WTC11 (cell line): Measurements from ENCODE around the gene KRT35.

ENCODE experiments used
- AFF4 ChIP-seq: sonication (generic); formaldehyde crosslinking; IDR thresholded peaks from 2 replicates; pipeline ENCODE4 v1.8.1; 2023; ENCODE audit warnings: mild to moderate bottlenecking, missing genetic modification reagents, borderline replicate concordance
- CBFB ChIP-seq: sonication (generic); formaldehyde crosslinking; IDR thresholded peaks from 2 replicates; pipeline ENCODE4 v1.8.1; 2022; ENCODE audit warnings: mild to moderate bottlenecking, low read depth, missing genetic modification reagents
- ESRRA ChIP-seq: sonication (generic); formaldehyde crosslinking; IDR thresholded peaks from 2 replicates; pipeline ENCODE4 v1.8.1; 2022; ENCODE audit warnings: mild to moderate bottlenecking, missing genetic modification reagents, borderline replicate concordance
- MAX ChIP-seq: sonication (generic); formaldehyde crosslinking; IDR thresholded peaks from 2 replicates; pipeline ENCODE4 v1.8.0; 2022; ENCODE audit warnings: mild to moderate bottlenecking, missing genetic modification reagents
- NR3C1 ChIP-seq: sonication (generic); formaldehyde crosslinking; conservative IDR thresholded peaks from 2 replicates; pipeline ENCODE4 v1.8.1; 2023; ENCODE audit warnings: low read depth, mild to moderate bottlenecking, missing genetic modification reagents
- SP1 ChIP-seq: sonication (generic); formaldehyde crosslinking; conservative IDR thresholded peaks from 2 replicates; pipeline ENCODE4 v1.8.1; 2022; ENCODE audit warnings: missing genetic modification reagents
- TEAD1 ChIP-seq: sonication (generic); formaldehyde crosslinking; IDR thresholded peaks from 2 replicates; pipeline ENCODE4 v1.8.0; 2022; ENCODE audit warnings: mild to moderate bottlenecking, missing genetic modification reagents
- ZNF121 ChIP-seq: sonication (generic); formaldehyde crosslinking; IDR thresholded peaks from 2 replicates; pipeline ENCODE4 v1.8.0; 2023; ENCODE audit warnings: missing genetic modification reagents
- ZNF138 ChIP-seq: sonication (generic); formaldehyde crosslinking; conservative IDR thresholded peaks from 2 replicates; pipeline ENCODE4 v1.8.1; 2022; ENCODE audit warnings: mild to moderate bottlenecking, moderate library complexity, missing genetic modification reagents
- TF ChIP-seq, protein P1 (sequence below): fragments of 200-600 bp; IDR thresholded peaks from 2 replicates; pipeline ENCODE4 v1.8.0; 2022; ENCODE audit warnings: antibody characterized with exemption

DNA sequence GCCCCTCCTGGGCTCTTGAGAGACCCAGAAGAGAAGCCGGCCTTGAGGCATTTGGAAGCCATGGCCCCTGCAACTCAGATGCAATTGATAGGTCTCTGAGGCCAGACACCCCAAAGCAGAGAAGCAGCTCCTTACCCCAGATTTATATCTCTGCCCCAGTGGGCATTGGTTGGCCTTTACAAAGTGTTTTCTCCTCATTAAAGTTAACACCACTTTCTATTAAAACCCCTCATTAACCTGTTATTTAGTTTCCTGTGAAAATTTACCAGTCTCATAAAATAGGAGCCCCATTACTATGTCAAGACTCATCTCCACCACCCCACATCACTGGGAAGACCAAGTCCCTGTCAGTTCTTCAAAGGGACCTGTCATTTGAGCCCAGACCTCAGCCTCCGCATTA is at the start of gene KRT35:
- TF ChIP-seq, protein P1, sequence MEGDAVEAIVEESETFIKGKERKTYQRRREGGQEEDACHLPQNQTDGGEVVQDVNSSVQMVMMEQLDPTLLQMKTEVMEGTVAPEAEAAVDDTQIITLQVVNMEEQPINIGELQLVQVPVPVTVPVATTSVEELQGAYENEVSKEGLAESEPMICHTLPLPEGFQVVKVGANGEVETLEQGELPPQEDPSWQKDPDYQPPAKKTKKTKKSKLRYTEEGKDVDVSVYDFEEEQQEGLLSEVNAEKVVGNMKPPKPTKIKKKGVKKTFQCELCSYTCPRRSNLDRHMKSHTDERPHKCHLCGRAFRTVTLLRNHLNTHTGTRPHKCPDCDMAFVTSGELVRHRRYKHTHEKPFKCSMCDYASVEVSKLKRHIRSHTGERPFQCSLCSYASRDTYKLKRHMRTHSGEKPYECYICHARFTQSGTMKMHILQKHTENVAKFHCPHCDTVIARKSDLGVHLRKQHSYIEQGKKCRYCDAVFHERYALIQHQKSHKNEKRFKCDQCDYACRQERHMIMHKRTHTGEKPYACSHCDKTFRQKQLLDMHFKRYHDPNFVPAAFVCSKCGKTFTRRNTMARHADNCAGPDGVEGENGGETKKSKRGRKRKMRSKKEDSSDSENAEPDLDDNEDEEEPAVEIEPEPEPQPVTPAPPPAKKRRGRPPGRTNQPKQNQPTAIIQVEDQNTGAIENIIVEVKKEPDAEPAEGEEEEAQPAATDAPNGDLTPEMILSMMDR, result no peak
- no peak for TF ChIP-seq AFF4 (CRISPR knock-in tag)
- TF ChIP-seq CBFB (CRISPR knock-in tag), result no peak
- no peak for TF ChIP-seq ZNF138 (CRISPR knock-in tag)
- no peak for TF ChIP-seq ESRRA (CRISPR knock-in tag)
- TF ChIP-seq TEAD1, result no peak
- TF ChIP-seq ZNF121 (CRISPR knock-in tag), result no peak
- no peak for TF ChIP-seq MAX (CRISPR knock-in tag)
- no peak for TF ChIP-seq NR3C1 (CRISPR knock-in tag)
- TF ChIP-seq SP1 (CRISPR knock-in tag), result no peak
